H4 (cell line): ENCODE results near the gene ARL10. TPM values are rescaled to one million over a fixed set of nuclear protein-coding genes. Genes with fewer than 3 reads are reported as not detected.
A peak's percentile ranks its signal among the peaks of the same experiment; 100 is the strongest.
"Not testable (repeated sequence)": the region's sequence is repeated elsewhere in the genome, so short reads cannot be mapped to it uniquely, and the experiment has no call there.

Experiments used
- DNase-seq: peaks from one replicate; pipeline ENCODE4 v3.0.0-alpha.2; 2015; ENCODE audit warnings: low spot score
- total RNA-seq: library from RNA; depleted of rRNA; stranded (reverse); fragments of >200 nt; shearing (Covaris generic); gene quantifications from 2 replicates; pipeline ENCODE4 v1.2.3, GENCODE V29; 2014

Gene ARL10
- total RNA-seq, 1 experiment from 2014 or later: not detected

GRCh38 chr5:176388444-176389134 is 23.3 kb downstream of the ARL10 start, which contains the start of the genes HIGD2A and NOP16:
TSS of gene HIGD2A (plus strand) at chr5:176388751. CDS start at chr5:176388820, 69 bp downstream.
TSS of gene NOP16 (minus strand) at chr5:176388598. CDS start at chr5:176388539, 59 bp downstream.
- DNase-seq: peak; percentile 100

DNA sequence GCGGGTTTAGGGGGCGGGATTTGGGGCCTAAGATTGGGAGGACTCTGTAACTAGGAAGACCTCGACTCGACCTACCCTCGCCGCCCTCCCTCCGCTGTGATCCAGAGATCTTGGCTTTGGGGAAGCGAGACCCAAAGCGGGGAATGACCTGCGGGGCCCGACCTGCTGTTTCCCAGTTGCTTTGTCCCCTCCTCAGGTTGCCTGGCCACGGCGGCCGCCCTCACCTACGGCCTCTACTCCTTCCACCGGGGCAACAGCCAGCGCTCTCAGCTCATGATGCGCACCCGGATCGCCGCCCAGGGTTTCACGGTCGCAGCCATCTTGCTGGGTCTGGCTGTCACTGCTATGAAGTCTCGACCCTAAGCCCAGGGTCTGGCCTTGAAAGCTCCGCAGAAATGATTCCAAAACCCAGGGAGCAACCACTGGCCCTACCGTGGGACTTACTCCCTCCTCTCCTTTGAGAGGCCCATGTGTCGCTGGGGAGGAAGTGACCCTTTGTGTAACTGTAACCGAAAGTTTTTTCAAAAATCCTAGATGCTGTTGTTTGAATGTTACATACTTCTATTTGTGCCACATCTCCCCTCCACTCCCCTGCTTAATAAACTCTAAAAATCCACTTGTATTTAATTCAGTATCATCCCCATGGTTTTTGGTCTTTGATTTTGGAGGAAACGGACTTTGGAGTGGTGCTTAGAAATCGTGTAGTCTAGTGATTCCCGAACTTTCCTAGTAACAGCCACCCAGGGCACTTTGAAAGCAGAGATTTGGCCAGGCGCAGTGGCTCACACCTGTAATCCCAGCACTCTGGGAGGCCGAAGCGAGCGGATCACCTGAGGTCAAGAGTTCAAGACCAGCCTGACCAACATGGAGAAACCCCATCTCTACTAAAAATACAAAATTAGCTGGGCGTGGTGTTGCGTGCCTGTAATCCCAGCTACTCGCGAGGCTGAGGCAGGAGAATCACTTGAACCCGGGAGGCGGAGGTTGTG is 24.1 kb downstream of the ARL10 start:
- DNase-seq: peak; percentile 45

GRCh38 chr5:176391479-176391878 is 26.2 kb downstream of the ARL10 start:
- DNase-seq: no peak

GRCh38 chr5:176391999-176392398 is 26.7 kb downstream of the ARL10 start:
- DNase-seq: no peak

GRCh38 chr5:176392526-176392925 is 27.2 kb downstream of the ARL10 start:
- no peak for DNase-seq

DNA sequence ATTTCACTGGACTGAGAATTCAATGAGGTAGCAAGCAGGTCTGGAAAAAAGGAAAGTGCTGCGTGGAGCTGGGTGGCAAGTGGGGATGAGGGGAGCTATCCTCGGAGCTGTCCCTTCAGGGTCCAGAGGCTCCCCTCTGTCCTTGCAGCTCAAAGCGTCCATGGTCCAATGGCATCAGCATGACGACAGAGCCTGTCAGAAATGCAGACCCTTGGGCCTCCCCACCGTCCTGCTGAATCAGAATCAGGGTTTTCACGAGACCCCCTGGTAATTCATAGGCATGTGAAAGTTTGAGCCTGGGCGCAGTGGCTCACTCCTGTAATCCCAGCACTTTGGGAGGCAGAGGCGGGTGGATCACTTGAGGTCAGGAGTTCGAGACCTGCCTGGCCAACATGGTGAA is 28.8 kb downstream of the ARL10 start:
- DNase-seq: no peak

- no peak for DNase-seq
Observed at GRCh38 chr5:176394881-176395675, 29.8 kb downstream of the ARL10 start.

DNA sequence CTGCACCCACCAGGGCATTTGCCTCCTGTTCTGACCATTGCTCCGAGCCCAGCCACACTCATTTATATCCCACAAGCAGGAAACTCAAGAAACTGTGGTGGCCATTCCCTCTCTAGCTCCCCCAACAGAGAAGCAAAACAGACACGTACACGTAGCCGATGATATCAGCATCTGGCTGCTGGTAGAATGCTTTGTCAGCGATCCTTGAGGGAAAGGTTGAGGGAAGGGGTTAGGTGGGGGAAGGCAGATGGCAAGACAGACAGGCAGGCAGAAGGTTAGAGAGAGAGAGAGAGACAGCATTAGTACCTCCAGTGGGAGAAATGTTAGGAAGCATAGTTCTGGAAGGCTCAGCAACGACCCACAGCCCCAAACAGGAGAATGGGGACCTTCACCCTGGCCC is 31.0 kb downstream of the ARL10 start:
- DNase-seq: no peak

DNA sequence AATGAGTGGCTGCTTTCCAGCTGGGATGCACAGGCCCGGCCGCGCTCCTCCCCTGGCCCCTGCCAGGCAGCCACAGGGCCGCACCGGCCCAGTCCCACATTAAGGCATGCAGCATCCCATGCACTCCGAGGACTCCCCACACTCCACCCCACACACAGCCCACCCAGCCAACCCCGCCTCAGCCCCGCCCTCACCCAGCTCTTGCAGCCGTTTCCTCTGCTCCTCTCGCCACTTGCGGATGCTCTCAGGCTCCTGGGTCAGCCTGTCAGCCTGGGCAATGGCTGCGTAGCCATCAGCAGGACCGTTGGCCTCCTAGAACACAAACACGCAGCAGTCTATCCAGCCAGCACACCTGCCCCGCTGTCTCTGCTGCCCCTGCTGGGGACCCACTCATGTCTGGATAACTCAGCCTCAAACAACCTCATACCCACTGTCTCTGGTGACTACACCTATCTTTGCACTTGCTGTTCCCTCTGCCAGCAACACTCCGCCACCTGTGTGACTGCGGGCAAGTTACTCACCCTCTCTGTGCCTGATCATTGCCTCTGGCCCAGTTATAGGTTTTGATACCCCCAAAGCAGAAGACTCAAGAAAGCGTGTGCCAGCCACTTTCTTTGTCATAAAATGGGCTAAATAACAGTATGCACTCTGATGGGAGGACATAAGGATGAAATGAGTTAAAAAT is 32.6 kb downstream of the ARL10 start:
- DNase-seq: no peak

DNA sequence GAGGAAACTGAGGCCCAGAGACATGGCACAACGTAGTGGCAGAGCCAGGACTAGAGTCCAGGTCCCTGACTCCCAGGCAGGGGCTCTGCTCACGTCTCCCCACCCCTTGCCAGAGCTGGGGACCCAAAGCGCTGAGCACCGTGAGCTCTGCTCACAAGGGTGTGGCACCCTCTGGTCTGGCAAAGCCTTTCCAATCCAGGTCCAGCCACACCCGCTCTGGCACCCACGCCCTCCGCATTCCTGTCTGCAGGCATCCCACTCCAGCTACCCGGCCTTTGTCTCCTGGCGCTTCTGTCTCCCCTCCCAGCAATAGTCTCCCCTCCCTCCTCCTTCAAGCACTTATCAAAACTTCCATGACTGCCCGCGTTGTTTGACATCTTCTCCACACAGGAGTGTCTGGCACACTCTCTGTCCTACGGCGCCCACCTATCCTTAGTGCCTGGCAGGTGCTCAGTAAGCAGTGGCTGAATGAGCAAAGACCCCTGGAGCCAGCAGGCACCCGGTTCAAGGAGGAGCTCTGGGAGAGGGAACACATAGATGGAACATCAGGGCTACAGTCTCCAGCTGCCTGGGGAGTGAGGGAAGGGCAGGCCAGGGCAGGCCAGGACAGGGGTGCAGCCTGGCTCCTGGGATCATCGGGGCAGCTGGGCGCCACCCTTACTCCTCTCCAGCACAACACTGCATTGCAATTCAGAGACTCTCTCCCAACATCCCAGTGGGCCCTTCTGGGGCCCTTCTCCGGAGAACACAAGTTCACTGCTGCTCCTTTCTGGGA is 35.3 kb downstream of the ARL10 start:
- DNase-seq: no peak

DNA sequence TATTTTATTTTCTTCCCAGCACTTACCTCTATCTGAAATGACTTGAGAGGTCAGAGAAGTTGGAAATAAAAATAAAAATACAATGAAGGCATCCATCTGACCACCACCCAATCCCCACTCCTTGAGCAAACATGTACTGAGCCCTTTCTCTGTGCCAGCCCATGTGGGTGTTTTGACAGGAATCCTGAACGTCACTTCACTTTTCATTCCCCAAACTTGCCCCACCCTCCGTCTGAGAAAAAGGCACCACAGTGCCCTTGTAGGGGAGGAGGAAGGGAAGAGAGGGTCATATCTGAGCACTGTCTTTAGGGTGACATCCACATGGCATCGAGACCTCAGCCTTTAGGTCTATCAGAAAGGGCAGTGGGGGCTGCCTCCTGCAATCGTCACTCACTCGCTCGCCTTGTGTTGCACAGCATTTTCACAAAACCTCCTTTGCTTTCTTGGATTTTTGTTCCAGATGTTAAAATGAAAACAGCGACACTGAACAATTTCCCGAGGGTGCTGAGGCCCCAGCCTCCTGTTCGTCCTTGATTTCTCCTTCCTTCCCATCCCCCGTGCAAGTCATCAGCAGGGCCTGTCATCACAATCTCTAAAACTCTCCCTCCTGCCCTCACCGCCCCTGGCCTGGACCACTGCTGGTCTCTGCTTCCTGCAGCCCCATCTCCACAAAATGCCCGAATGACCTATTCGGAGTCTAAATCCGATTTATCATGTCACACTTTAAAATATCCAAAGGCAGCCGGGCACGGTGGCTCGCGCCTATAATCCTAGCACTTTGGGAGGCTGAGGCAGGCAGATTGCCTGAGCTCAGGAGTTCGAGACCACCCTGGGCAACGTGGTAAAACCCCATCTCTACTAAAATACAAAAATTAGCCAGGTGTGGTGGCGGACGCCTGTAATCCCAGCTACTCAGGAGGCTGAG is 36.3 kb downstream of the ARL10 start:
- no peak for DNase-seq

- no peak for DNase-seq
Observed at GRCh38 chr5:176405656-176406435, 40.6 kb downstream of the ARL10 start.

- DNase-seq: no peak
Observed at GRCh38 chr5:176406436-176407052, 41.3 kb downstream of the ARL10 start.

- no peak for DNase-seq
Observed at GRCh38 chr5:176407456-176408251, 42.4 kb downstream of the ARL10 start.

- DNase-seq: not testable (repeated sequence)
Observed at GRCh38 chr5:176408252-176408573, 42.9 kb downstream of the ARL10 start.

DNA sequence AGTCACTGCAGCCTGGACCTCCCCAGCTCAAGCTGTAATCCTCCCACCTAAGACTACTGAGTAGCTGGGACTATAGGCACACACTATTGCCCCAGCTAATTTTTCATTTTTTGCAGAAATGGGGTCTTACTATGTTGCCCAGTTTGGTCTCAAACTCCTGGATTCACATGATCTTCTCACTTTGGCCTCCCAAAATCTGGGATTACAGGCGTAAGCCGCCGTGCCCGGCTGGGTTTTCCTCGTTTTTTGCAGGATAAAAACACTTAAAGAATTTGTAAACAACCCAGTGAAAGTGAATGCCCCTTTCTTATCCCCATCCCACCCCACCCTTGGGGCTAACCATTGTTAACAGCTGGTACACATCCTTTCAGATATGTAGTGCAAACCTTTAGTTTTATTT is 43.3 kb downstream of the ARL10 start:
- DNase-seq: no peak

GRCh38 chr5:176409765-176410164 is 44.5 kb downstream of the ARL10 start:
- no peak for DNase-seq
